ENCODE measurements around the gene KLHL2. TPM values are rescaled to one million over a fixed set of nuclear protein-coding genes. Genes with fewer than 3 reads are reported as not detected.
"Not testable (repeated sequence)": the region's sequence is repeated elsewhere in the genome, so short reads cannot be mapped to it uniquely, and the experiment has no call there.

KLHL2 gene, protein sequence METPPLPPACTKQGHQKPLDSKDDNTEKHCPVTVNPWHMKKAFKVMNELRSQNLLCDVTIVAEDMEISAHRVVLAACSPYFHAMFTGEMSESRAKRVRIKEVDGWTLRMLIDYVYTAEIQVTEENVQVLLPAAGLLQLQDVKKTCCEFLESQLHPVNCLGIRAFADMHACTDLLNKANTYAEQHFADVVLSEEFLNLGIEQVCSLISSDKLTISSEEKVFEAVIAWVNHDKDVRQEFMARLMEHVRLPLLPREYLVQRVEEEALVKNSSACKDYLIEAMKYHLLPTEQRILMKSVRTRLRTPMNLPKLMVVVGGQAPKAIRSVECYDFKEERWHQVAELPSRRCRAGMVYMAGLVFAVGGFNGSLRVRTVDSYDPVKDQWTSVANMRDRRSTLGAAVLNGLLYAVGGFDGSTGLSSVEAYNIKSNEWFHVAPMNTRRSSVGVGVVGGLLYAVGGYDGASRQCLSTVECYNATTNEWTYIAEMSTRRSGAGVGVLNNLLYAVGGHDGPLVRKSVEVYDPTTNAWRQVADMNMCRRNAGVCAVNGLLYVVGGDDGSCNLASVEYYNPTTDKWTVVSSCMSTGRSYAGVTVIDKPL
- 31.4 and 33.2 TPM in 2 replicates for total RNA-seq
- polyA plus RNA-seq (2012) = 17.2 TPM

DNA sequence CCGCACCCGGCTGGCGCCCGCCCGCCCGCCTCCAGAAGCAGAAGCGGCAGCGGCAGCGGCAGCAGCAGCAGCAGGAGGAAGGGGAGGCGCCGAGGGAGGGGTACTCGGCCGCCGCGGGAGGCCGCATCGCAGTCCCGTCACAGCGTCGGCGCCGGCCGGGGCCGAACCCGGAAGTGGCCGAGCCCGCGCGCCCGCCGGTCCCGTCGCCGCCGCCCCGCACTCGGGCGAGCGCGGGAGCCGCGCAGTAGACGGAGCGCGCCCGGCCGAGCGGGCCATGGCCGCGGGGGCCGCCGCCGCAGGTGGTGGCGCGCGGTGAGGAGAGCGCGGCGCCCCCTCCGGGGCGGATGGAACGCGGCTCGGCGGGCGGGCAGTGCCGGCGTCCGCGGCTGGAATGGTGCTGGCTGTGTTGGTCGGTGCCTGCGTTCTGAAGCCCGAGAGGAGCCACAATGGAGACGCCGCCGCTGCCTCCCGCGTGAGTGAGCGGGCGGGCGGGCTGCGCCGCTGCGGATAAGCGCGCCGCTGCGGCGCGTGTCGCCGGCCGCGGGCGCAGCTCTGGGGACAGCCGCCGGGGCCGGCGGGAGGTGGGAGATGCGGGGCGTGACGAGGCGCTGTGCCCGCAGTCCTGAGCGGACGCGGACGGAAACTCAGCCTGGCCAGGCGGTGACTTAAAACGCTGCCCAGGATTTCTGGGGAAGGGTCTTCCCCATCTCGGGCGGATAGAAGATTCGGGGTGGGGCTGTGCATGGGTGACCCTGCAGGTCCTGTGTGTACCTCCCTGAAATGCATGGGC is at the start of gene KLHL2:
Gene KLHL2 (plus strand): TSS at position 131 of the 790 bp plus-strand sequence. CDS start 316 bp downstream, at position 447.
- peak; percentile 76 for DNase-seq (ENCODE audit: low read depth)

DNA sequence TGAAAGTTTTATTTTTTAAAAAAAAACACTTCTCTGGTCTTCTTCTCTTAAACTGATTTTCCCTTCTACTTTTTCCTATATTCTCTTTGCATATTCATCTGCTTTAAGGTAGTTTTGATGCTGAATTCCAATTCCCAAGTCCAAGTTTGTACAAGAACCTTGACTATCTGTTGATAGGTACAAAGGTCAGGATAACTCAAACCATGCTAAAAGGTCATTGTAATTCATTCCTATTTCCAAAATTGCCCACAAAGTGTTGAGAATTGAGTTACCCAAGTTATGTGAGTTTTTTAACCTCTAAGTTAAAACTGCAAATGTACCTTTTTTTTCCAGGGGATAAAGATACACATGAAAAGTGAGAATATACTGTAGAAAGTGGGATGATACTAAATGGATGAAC is 48.6 kb upstream of the KLHL2 start:
- no peak for DNase-seq (ENCODE audit: low read depth)

- no peak for DNase-seq (ENCODE audit: low read depth)
Observed at GRCh38 chr4:165164257-165164656, 43.1 kb upstream of the KLHL2 start.

- not testable (repeated sequence) for DNase-seq (ENCODE audit: low read depth)
Observed at GRCh38 chr4:165166872-165167271, 40.5 kb upstream of the KLHL2 start.

- DNase-seq (ENCODE audit: low read depth) = no peak
Observed at GRCh38 chr4:165167650-165168049, 39.7 kb upstream of the KLHL2 start.

DNA sequence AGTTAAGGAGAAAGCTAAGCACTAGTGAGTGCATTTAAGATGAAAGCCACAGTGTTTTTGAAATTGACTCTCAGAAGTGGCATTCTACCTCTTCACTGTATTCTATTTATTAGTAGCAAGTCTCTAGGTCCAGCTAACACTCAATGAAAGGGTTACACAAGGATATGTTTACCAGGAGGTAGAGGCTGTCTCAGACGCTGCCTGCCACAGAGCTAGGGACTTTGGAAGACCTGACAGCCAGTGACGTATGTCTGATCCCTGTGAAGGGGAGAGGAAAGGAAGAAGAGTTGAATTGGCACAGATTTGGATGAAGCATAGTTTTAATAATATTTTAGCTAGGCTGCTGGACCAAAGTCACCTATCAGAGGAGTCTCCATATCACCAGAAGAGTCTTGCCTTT is 36.5 kb upstream of the KLHL2 start:
- DNase-seq (ENCODE audit: low read depth) = no peak

DNA sequence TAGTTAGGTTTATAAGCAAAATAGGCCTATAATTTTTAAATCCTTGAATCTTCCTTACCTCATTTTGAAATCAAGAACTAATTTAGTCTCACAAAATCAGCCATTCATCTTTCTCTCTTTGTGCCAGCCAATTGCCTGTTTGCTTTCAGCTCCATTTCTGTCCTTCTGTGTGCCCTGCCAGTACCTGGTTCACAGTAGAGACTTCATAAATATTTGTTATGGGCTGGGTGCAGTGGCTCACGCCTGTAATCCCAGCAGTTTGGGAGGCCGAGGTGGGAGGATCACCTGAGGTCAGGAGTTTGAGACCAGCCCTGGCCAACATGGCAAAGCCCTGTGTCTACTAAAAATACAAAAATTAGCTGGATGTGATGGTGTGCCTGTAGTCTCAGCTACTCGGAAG is 31.9 kb upstream of the KLHL2 start:
- not testable (repeated sequence) for DNase-seq (ENCODE audit: low read depth)

DNA sequence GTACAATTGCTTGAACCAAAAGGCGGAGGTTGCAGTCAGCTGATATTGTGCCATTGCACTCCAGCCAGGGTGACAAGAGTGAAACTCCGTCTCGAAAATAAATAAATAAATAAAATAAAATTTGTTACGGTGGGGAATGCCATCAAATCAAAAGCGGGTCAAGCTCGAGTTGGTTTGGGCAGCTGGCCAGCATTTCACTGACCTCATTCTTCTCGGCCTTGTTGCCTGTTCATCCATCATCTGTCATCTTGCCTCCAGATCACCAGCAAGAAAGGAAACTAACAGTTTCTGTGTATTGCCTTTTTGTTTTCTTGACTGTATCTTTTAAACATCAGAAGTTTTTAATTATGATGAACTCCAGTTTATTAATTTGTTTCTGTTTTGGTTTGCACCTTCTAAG is 31.5 kb upstream of the KLHL2 start:
- DNase-seq (ENCODE audit: low read depth) = no peak

DNA sequence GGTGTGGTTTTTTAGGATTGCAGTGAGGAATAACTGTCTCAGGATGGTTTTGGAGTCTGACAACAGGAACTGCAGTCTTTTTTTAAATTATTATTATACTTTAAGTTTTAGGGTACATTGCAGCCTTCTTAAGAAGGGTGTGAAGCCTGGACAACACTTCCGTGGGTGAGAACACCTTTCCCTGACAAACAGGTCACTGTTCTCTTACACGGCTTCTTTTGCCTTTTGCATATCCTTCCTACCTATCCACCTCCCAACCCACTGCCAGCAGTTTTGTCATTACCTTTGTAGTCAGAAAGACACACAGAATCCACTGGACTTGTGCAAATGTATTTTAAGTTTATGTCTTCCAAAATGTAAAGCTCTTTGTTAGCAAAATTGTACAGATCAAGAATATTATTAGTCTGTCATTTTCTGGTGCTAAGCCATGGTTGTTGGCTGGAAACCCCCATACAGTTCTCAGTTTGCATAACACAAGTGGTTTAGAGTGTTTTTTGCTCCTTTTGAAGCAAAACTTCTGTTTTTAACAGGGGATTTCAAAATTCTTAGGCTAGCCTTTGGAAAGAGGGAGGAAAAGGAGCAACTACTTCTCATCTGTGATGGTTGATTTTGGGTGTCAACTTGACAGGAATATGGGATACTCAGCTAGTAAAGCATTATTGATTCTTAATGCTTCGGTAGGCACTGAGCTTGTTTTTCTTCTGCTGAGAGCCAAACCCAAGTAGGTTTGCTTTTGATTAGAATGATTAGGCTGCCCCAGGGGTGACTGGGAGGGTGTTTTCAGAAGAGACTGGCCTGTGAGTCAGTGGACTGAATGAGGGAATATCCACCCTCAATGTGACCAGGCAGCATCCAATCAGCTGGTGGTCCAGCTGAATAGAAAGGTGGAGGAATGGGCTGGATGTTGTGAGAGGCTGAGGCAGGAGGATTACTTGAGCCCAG is 29.4 kb upstream of the KLHL2 start:
- no peak for DNase-seq (ENCODE audit: low read depth)

DNA sequence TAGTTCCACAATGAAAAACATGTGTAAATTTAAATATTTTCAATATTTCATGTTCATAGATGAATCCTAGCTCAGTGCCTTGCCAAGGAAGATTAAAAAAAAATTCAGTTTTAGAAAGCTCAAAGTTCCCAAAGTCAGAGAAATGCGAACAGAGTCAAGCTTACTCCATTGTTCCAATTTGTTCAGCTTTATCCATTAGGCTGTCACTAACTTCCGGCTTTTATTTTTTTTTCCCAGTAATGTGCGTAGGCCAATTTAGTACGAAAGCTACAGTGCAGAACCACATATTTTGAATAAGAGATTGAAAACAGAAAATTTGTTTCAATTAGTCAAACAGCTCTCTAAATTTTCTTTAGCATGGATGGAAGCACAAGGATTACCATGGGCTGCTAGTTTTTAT is 23.1 kb upstream of the KLHL2 start:
- DNase-seq (ENCODE audit: low read depth) = no peak

DNA sequence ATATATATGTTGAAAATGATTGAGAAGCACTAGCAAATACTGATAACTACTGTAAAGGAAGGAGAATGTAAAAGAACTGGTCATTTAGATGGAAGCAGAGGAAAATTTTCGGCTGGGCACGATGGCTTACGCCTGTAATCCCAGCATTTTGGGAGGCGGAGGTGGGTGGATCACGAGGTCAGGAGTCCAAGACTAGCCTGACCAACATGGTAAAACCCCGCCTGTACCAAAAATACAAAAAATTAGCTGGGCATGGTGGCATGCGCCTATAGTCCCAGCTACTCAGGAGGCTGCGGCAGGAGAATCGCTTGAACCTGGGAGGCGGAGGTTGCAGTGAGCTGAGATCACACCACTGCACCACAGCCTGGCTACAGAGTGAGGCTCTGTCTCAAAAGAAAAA is 22.4 kb upstream of the KLHL2 start:
- DNase-seq (ENCODE audit: low read depth) = not testable (repeated sequence)

- DNase-seq (ENCODE audit: low read depth) = no peak
Observed at GRCh38 chr4:165185448-165185847, 21.9 kb upstream of the KLHL2 start.

DNA sequence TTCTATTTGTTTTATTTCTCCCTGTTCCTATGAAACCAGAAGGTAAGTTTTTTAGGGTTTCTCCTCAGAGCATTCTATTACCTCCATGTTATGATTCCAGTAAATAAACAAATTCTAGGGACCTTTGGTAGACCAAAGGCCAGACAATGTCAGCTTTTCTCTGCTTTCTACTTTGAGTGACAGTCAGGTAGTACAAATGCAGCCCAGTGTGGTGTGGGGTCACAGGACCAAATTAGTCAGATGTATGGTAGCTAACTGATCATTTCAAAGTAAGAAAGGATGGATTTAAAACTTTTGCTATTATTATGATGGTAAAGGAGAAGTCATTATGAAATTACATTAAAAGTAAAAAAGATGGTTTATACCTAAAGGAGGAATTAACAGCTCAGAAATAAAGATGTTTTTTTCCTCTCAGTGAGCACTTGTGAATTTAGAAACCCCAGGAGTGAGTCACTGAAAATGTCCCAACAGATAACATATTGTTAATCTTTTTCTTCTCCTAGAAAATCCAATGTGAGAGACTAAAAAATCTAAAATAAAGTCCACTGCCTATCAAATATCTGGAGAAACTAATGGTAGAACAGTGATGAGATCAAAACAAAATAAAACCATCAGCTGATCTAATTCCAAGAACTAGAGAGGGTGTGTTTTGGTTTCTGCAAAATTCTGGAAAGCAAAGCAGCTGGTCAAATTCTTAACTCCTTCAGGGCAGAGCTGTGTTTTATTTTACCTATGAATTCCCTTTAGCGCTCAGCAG is 16.6 kb upstream of the KLHL2 start:
- DNase-seq (ENCODE audit: low read depth) = no peak

DNA sequence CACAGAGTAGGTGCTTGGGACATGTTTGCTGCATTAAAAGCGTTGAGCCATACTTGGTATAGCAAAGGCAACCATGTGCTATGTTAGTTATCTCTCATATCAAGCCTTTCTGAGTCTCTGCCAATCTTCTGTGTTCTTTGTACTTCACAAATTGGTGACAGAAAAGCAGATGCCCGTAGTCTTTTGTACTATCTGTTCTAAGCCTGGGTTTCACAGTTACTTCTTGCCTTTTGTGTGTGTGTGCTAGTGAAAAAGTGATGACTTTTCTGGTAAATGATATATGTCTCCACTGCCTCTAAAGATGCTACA is 16.1 kb upstream of the KLHL2 start:
- no peak for DNase-seq (ENCODE audit: low read depth)

DNA sequence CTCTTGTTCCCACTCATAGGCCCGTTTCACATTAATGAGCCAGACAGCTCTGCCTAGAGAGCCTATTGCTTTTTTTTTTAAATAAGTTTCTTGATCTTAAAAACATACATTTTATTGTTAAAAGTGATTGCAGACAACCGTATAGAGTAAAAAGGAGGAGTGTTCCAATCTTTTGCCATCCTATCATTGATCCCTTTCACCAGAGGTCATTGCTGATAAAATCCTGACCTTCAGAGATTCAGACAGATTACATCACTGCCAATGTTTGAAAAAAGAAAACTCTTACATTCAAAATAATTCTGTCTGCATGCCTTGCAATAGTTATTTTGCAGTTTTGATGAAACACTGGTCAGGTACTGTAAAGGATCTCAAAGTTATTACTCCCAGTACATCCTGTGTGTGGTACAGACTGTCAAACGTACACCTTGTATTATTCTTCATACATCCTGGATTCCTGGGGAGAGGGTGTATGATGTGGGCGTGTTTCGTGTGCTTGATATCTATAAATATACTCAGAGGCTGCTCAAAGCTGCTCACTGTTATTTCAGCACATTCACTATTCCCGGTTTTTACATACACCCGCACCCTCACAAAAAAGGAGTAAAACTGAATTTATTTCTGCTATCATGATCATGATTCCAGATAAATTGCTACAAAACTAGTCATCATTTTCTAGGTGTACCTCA is 15.4 kb upstream of the KLHL2 start:
- DNase-seq (ENCODE audit: low read depth) = no peak

- DNase-seq (ENCODE audit: low read depth) = no peak
Observed at GRCh38 chr4:165192500-165192898, 14.9 kb upstream of the KLHL2 start.

- DNase-seq (ENCODE audit: low read depth) = no peak
Observed at GRCh38 chr4:165192956-165193355, 14.4 kb upstream of the KLHL2 start.

DNA sequence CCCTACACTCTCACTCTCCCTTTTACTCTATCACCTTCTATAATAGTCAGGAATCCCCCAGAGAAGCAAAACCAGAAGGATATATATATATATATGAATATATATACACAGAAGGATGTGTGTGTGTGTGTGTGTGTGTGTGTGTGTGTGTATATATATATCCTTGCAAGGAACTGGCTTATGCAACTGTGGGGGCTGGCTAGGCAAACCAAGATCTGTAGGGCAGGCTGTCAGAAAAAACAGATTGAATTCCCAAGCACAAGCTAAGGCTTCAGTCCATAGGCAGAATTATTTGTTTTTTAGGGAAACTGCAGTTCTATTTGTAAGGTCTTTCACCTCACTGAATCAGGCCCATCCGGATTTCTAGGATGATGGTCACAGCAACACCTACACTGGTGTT is 13.0 kb upstream of the KLHL2 start:
- no peak for DNase-seq (ENCODE audit: low read depth)

DNA sequence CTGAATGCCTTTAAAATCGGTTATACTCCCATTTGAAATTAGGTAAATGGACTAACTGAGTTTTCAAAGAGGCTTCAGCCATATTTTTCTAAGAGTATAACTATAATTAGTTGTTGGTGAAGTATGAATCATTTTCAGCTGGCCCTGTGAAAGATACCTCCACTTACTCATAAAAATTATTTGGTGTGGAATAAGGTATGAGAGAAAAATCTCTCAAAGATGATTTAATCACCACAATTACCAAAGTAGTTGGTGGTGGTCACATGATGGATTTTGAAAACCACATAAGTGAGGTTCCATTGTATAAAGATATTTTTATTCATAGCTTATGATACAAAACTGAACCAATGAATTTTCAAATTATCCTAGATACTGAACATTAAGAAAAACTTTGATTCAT is 9.0 kb upstream of the KLHL2 start:
- peak; percentile 62 for DNase-seq (ENCODE audit: low read depth)

- peak; percentile 62 for DNase-seq (ENCODE audit: low read depth)
Observed at GRCh38 chr4:165199286-165199685, 8.1 kb upstream of the KLHL2 start.
